ENCODE data around the gene FAF2.
"Not testable (repeated sequence)": the region's sequence is repeated elsewhere in the genome, so short reads cannot be mapped to it uniquely, and the experiment has no call there.

The FAF2 gene

GRCh38 chr5:176418251-176418650 lies 29.9 kb upstream of the FAF2 start:
- no peak for DNase-seq

GRCh38 chr5:176420086-176420485 lies 28.1 kb upstream of the FAF2 start:
- no peak for DNase-seq

DNA sequence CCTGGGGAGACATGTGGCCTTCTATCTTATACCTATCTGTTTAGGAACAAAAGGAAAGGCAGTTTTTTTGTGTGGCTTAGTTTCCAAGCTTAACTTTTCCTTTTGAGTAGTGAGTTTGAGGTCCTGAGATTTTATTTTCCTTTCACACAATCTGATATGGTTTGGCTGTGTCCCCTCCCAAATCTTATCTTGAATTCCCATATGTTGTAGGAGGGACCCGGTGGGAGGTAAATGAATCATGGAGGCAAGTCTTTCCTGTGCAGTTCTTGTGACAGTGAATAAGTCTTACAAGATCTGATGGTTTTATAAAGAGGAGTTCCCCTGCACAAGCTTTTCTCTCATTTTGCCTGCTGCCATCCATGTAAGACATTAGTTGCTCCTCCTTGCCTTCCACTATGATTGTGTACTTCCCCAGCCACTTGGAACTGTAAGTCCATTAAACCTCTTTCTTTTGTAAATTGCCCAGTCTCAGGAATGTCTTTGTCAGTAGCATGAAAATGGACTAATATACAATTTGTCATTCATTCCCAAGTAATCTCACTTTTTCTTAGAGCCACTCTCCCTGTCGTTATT lies 27.1 kb upstream of the FAF2 start:
- no peak for DNase-seq

DNA sequence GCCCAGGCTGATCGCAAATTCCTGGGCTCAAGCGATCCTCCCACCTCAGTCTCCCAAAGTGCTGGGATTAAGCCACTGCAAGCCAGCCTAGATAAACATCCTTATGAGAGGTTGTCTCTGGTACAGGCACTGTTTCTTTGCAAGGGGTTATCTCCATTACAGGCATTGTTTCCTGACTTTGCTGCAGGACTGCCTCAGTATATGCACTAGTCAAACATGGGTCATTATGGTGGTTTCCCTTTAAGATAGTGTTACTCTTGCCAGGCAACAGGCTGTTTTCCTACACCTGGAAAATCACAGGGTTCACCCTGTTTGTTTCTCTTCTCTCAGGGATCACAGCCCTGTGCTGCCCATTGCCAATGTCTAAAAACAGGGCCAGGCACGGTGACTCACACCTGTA lies 24.0 kb upstream of the FAF2 start:
- no peak for DNase-seq

GRCh38 chr5:176425138-176425537 lies 23.0 kb upstream of the FAF2 start:
- no peak for DNase-seq

DNA sequence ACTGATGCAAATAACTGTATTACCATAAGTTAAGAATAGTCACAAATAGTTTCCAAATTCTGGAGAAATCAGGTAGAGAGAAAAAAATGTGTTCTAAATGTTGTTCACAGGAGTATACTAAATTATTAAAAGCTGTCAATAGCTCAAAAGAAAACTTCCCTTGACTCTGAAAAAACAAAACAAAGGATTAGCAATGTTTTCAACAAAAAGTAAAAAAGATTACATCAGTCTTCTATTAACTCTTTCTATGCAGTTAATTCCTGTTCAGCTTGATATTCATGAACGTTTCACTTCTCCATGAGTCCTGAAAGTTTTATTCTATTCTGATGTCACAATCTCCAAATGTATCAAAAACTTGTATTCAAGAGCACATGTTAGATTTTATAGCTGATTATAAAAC lies 22.4 kb upstream of the FAF2 start:
- DNase-seq = no peak

GRCh38 chr5:176426876-176427275 lies 21.3 kb upstream of the FAF2 start:
- DNase-seq = no peak

DNA sequence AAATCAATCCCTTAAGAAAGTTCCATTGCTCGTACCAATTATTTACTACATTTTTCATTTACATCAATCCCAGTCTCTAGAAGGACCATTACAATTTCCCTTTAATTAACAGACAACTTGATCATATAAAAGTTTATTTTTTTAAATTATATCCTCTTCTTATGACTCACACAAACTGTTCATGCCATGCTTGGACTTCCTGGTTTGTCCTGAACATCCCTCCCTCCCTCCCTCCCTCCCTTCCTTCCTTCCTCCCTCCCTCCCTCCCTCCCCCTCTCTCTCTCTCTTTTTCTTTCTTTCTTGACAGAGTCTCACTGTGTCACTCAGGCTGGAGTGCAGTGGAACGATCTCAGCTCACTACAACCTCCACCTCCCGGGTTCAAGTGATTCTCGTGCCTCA lies 20.2 kb upstream of the FAF2 start:
- no peak for DNase-seq

GRCh38 chr5:176429972-176430371 lies 18.2 kb upstream of the FAF2 start:
- DNase-seq = no peak

DNA sequence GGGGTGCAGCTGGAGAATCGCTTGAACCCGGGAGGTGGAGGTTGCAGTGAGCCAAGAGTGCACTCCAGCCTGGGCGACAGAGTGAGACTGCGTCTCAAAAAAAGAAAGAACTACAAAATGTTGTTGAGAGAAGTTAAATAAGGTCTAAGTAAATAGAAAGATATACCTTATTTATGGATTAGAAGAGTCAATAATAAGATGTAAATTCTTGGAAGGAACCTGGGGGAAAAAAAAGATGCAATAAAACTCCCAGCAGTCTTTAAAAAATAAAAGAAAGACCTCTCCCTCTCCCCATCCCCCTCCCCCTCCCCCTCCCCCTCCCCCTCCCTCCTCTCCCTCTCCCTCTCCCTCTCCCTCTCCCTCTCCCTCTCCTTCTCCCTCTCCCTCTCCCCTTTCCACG lies 15.5 kb upstream of the FAF2 start:
- DNase-seq = no peak

GRCh38 chr5:176436656-176437055 lies 11.5 kb upstream of the FAF2 start:
- DNase-seq = peak; percentile 95

DNA sequence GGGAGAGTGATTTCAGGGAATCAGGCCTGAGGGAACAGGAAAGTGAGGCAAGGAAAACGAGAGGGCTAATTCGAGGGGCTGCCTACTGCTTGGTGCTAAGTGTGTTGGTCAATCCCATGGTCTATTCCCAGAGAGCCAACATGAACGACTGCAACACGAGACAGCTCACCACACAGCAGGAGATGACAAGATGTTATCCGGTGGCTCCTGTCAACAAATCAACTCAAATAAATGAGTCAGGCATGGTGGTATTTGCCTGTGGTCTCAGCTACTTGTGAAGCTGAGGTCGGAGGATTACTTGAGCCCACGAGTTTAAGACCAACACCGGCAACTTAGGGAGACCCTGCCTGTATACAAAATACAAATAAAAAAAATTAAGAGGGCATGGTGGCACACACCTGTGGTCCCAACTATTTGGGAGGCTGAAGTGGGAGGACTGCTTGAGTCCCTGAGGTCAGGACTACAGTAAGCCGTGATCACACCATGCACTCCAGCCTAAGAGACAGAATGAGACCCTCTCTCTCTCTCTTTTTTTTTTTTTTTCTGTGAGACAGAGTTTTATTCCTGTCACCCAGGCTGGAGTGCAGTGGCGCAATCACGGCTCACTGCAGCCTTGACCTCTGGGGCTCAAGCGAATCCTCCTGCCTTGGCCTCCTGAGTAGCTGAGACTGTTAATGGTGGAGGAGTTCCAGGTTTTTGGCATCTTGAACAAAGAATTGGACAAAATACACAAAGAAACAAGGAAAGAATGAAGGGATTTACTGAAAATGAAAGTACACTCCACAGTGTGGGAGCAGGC lies 9.0 kb upstream of the FAF2 start:
- peak; percentile 62 for DNase-seq

- DNase-seq = no peak
Observed at GRCh38 chr5:176440927-176441706, 7.1 kb upstream of the FAF2 start.

DNA sequence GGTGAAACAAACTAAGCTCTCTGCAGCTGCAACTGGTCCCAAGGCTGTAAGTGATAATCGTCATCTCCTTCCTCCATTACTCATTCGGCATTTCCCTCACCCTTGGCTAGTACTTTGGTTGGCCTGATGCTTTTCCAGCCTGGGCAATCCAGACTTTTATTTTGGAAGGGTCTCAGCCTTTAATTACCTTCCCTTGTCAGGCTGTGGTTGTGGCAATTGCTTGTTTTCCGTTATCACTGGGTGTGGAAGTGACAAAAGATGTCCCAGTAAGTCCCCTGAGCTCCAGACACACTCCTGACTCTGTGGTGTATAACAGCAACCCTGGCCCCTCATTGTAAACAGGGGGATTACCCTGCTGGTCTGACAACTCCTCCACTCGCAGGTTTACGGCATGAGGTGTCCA lies 6.3 kb upstream of the FAF2 start:
- no peak for DNase-seq

- DNase-seq = not testable (repeated sequence)
Observed at GRCh38 chr5:176442911-176443310, 5.3 kb upstream of the FAF2 start.

DNA sequence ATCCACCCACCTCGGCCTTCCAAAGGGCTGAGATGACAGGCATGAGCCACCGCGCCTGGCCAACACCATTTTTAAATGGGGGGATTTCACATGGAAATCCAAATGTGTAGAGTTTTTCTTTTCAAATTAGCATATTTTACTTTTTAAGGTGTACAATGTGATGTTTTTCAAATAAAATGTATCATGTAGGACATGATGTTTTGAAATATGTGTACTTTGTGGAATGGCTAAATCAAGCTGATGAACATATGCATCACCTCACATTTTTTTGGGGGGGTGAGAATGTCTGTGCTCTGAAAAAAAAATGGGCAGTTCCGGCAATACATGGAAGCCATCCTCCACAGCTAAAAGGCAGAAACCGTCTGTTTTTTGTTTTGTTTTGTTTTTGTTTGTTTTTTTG lies 3.4 kb upstream of the FAF2 start:
- no peak for DNase-seq

- DNase-seq = no peak
Observed at GRCh38 chr5:176446028-176446665, 2.0 kb upstream of the FAF2 start.

GRCh38 chr5:176446884-176447590 lies 1.1 kb upstream of the FAF2 start:
- DNase-seq = no peak

DNA sequence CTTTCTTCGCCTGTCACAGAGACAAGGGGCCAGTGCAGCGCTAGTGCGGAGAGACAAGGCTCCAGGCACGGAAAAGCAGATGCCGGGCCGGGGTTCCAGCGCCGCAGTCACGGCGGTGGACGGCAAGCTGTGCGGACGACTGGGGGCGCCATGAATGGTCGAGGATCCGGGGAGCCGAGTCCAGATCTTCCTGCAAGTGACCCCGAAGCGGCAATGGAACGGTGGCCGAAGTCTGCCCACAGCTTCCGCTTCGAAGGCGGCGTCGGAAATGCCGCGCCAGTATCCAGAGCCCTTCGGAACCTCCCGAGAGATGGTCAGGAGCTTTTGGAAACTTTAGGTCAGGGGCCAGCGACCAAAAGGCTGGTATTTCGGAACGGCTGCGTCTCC lies 601 bp upstream of the FAF2 start:
- DNase-seq = no peak

GRCh38 chr5:176450077-176450476 lies 1.9 kb downstream of the FAF2 start:
- DNase-seq = no peak

GRCh38 chr5:176454724-176455394 lies 6.7 kb downstream of the FAF2 start:
- no peak for DNase-seq

GRCh38 chr5:176458904-176459561 lies 10.8 kb downstream of the FAF2 start:
- no peak for DNase-seq
